CD4-positive, CD25-positive, alpha-beta regulatory T cell (primary cell): Measurements from ENCODE around the gene PSMD2. TPM values are rescaled to one million over a fixed set of nuclear protein-coding genes. Genes with fewer than 3 reads are reported as not detected.

Experiments used
- ATAC-seq, 2 donors: fragments of 150-1000 bp; cut with Tn5 transposase; one replicate each; pipeline ENCODE4 v1.10.0; 2021; ENCODE audit warnings: low read depth in 2 of 2, moderate number of reproducible peaks in 2 of 2, moderate library complexity in 1 of 2
- DNase-seq, 3 donors: peaks; one replicate each; pipeline versions ENCODE4 v3.0.0 to v3.0.0-alpha.2; 2012 to 2022; ENCODE audit warnings: mixed read lengths in 1 of 3
- H3K27ac ChIP-seq: one replicate; pipeline ENCODE4 v1.7.0; 2013; ENCODE audit warnings: mild to moderate bottlenecking, low read length; ENCODE audit not compliant: insufficient read depth, poor library complexity, severe bottlenecking
- H3K27me3 ChIP-seq: one replicate; pipeline ENCODE4 v1.7.0; 2013; ENCODE audit warnings: low read length; ENCODE audit not compliant: control insufficient read depth, insufficient read depth
- H3K36me3 ChIP-seq: one replicate; pipeline ENCODE4 v1.7.0; 2013; ENCODE audit warnings: mild to moderate bottlenecking, low read length, moderate library complexity; ENCODE audit not compliant: control insufficient read depth, insufficient read depth
- H3K4me1 ChIP-seq: 2 replicates; pipeline ENCODE4 v1.7.0; 2013; ENCODE audit warnings: mild to moderate bottlenecking, low read length; ENCODE audit not compliant: insufficient read depth, control insufficient read depth, poor library complexity, severe bottlenecking
- H3K4me3 ChIP-seq: one replicate; pipeline ENCODE4 v1.7.0; 2013; ENCODE audit warnings: low read depth, mild to moderate bottlenecking, low read length, moderate library complexity
- H3K9me3 ChIP-seq, 2 experiments: 1 replicate in 1 of 2; 2 replicates in 1 of 2; pipeline ENCODE4 v1.7.0; 2013; ENCODE audit warnings: low read length in 2 of 2, mild to moderate bottlenecking in 1 of 2, moderate library complexity in 1 of 2; ENCODE audit not compliant: control insufficient read depth in 2 of 2
- H3K27ac Mint-ChIP-seq, 3 donors: one replicate each; pipeline ENCODE4 v1.8.0; 2020 to 2022; ENCODE audit warnings: mild to moderate bottlenecking in 3 of 3, mixed read lengths in 3 of 3, moderate library complexity in 2 of 3
- H3K27me3 Mint-ChIP-seq: one replicate; pipeline ENCODE4 v1.8.0; 2022; ENCODE audit warnings: mild to moderate bottlenecking, mixed read lengths
- H3K36me3 Mint-ChIP-seq: one replicate; pipeline ENCODE4 v1.8.0; 2020; ENCODE audit warnings: mixed read lengths
- H3K4me1 Mint-ChIP-seq, 4 donors: one replicate each; pipeline ENCODE4 v1.8.0; 2020 to 2022; ENCODE audit warnings: mixed read lengths in 4 of 4, mild to moderate bottlenecking in 1 of 4
- H3K4me3 Mint-ChIP-seq, 4 donors: one replicate each; pipeline ENCODE4 v1.8.0; 2020 to 2022; ENCODE audit warnings: mild to moderate bottlenecking in 4 of 4, mixed read lengths in 4 of 4, moderate library complexity in 3 of 4
- H3K9me3 Mint-ChIP-seq, 7 donors: one replicate each; pipeline ENCODE4 v1.8.0; 2020 to 2022; ENCODE audit warnings: mixed read lengths in 7 of 7, mild to moderate bottlenecking in 3 of 7, moderate library complexity in 2 of 7
- polyA plus RNA-seq, 4 donors: library from polyadenylated mRNA; unstranded; fragments of 300-500 nt; fragmentation: Illumina TruSeq; gene quantifications; one replicate each; pipeline ENCODE4 v1.2.3, GENCODE V29; 2021
- total RNA-seq: library from RNA; stranded (reverse); gene quantifications from one replicate; pipeline ENCODE4 v1.2.3, GENCODE V29; 2022

Gene PSMD2
- total and polyA plus RNA-seq, 5 donors from 2014 or later: 151 to 206 (median 179) TPM

- no peak for DNase-seq
- no peaks in the 10 kb centered on the region for H3K27me3 Mint-ChIP-seq
- peak overlapping the region in 1 of 3 donors; percentile 70 for H3K27ac Mint-ChIP-seq
- H3K4me1 Mint-ChIP-seq: peaks cover 2 to 14% (median 7%) of the 10 kb centered on the region in 4 donors
- H3K9me3 Mint-ChIP-seq: no peaks in the 10 kb centered on the region
- H3K9me3 ChIP-seq: no peaks in the 10 kb centered on the region
- no peak overlapping the region for H3K4me3 Mint-ChIP-seq
- no peak for ATAC-seq
- H3K4me1 ChIP-seq: no peaks in the 10 kb centered on the region
- H3K4me3 ChIP-seq: no peak overlapping the region
- H3K27ac ChIP-seq: no peak overlapping the region
- no peaks in the 10 kb centered on the region for H3K27me3 ChIP-seq
- H3K36me3 ChIP-seq: peaks cover 87% of the 10 kb centered on the region
- H3K36me3 Mint-ChIP-seq: peaks cover 60% of the 10 kb centered on the region
Observed at GRCh38 chr3:184322731-184323487, 23.9 kb downstream of the PSMD2 start.

- H3K4me1 Mint-ChIP-seq: peaks cover 0 to 11% (median 5%) of the 10 kb centered on the region in 4 donors
- Histone ChIP-seq H3K9me3 (no peaks in the 10 kb centered on the region), H3K4me3 (no peak overlapping the region), H3K27me3 (no peaks in the 10 kb centered on the region), H3K36me3 (peaks cover 92% of the 10 kb centered on the region), H3K4me1 (no peaks in the 10 kb centered on the region), H3K27ac (no peak overlapping the region)
- ATAC-seq (no peak), DNase-seq (no peak)
- H3K9me3 Mint-ChIP-seq: no peaks in the 10 kb centered on the region
- peaks cover 62% of the 10 kb centered on the region for H3K36me3 Mint-ChIP-seq
- no peaks in the 10 kb centered on the region for H3K27me3 Mint-ChIP-seq
- H3K4me3 Mint-ChIP-seq: peak overlapping the region in 1 of 4 donors; percentile 57
- no peak overlapping the region for H3K27ac Mint-ChIP-seq
Observed at GRCh38 chr3:184323696-184324095, 24.7 kb downstream of the PSMD2 start.

GRCh38 chr3:184325269-184325668 is 26.2 kb downstream of the PSMD2 start:
- ATAC-seq: no peak
- Mint-ChIP-seq H3K36me3 (peaks cover 74% of the 10 kb centered on the region), H3K4me3 (no peak overlapping the region), H3K27me3 (no peaks in the 10 kb centered on the region), H3K9me3 (no peaks in the 10 kb centered on the region), H3K4me1 (peaks cover 0 to 6% (median 2%) of the 10 kb centered on the region in 4 donors), H3K27ac (peak overlapping the region in 2 of 3 donors; percentile 46 to 52)
- DNase-seq: no peak
- peaks cover 95% of the 10 kb centered on the region for H3K36me3 ChIP-seq
- H3K4me1 ChIP-seq: no peaks in the 10 kb centered on the region
- no peaks in the 10 kb centered on the region for H3K9me3 ChIP-seq
- H3K27me3 ChIP-seq: no peaks in the 10 kb centered on the region
- H3K4me3 ChIP-seq: no peak overlapping the region
- H3K27ac ChIP-seq: no peak overlapping the region

DNA sequence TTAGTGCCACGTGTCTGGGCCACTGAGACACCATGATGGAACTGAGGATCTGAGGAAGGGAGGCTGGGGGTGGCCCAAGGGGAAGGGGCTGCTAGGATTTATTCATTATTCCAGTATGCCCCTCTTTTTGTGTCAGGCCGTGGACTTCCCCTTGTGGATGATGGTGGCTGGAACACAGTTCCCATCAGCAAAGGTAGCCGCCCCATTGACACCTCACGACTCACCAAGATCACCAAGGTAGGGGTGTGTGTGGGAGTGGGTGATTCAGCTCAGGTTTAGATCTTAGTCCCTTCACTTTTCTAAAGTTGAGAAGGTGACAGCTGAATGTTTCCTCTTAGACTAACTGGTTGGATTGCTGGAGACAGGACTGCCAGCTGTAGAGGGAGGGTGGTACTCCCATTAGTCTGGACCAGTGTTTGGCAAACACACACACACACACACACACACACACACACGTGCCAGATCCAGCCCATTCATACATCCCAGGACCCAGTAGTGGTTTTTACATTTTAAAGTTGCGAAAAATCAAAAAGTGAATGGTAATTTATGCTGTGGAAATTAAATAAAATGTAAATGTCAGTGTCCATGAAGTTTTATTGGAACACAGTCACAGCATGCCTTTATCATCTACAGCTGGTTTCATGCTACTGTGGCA is 26.8 kb downstream of the PSMD2 start:
- Histone ChIP-seq H3K27me3 (no peaks in the 10 kb centered on the region), H3K9me3 (no peaks in the 10 kb centered on the region), H3K4me1 (no peaks in the 10 kb centered on the region), H3K27ac (no peak overlapping the region), H3K36me3 (peaks cover 94% of the 10 kb centered on the region), H3K4me3 (no peak overlapping the region)
- Mint-ChIP-seq H3K4me3 (no peak overlapping the region), H3K36me3 (peaks cover 71% of the 10 kb centered on the region), H3K4me1 (peaks cover 0 to 5% (median under 1%) of the 10 kb centered on the region in 4 donors), H3K27ac (peak overlapping the region in 1 of 3 donors; percentile 52), H3K9me3 (no peaks in the 10 kb centered on the region), H3K27me3 (no peaks in the 10 kb centered on the region)
- no peak for ATAC-seq
- no peak for DNase-seq

DNA sequence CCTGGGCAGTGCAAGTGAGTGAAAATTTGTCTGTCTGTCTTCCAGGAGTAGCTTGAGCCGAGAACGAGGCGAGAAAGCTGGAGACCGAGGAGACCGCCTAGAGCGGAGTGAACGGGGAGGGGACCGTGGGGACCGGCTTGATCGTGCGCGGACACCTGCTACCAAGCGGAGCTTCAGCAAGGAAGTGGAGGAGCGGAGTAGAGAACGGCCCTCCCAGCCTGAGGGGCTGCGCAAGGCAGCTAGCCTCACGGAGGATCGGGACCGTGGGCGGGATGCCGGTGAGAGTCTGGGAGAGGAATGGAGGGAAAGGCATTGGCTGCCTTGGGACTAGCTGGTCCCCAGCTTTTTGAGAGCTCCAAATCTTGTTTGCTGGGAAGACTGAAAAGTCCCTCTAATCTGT is 28.1 kb downstream of the PSMD2 start:
- Histone ChIP-seq H3K4me3 (no peak overlapping the region), H3K27ac (no peak overlapping the region), H3K36me3 (peaks cover 93% of the 10 kb centered on the region), H3K4me1 (no peaks in the 10 kb centered on the region), H3K27me3 (no peaks in the 10 kb centered on the region), H3K9me3 (no peaks in the 10 kb centered on the region)
- Mint-ChIP-seq H3K36me3 (peaks cover 66% of the 10 kb centered on the region), H3K4me3 (no peak overlapping the region), H3K4me1 (peaks cover 0 to 5% (median 0%) of the 10 kb centered on the region in 4 donors), H3K27me3 (no peaks in the 10 kb centered on the region), H3K27ac (no peak overlapping the region), H3K9me3 (no peaks in the 10 kb centered on the region)
- no peak for ATAC-seq
- no peak for DNase-seq

DNA sequence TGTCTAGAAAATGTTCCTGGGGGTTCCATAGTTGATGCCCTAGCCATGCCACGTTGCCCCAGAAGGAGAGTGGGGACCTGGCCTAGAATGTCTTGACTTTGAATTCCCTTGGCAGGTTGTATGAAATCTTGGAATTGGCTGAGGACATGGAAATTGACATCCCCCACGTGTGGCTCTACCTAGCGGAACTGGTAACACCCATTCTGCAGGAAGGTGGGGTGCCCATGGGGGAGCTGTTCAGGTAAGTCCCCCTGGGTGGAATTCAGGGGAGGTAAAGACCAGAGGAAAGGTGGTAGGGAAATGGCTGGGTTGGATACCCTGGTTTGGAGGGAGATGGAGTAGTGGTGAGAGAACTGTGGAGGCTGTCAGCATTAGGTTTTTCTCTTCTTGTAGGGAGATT is 29.5 kb downstream of the PSMD2 start:
- H3K27ac Mint-ChIP-seq: no peak overlapping the region
- H3K27me3 ChIP-seq: no peaks in the 10 kb centered on the region
- peaks cover 93% of the 10 kb centered on the region for H3K36me3 ChIP-seq
- no peaks in the 10 kb centered on the region for H3K4me1 ChIP-seq
- H3K27me3 Mint-ChIP-seq: no peaks in the 10 kb centered on the region
- DNase-seq (no peak), ATAC-seq (no peak)
- no peak overlapping the region for H3K4me3 Mint-ChIP-seq
- peaks cover 0 to 12% (median 7%) of the 10 kb centered on the region in 4 donors for H3K4me1 Mint-ChIP-seq
- H3K36me3 Mint-ChIP-seq: peaks cover 68% of the 10 kb centered on the region
- H3K27ac ChIP-seq: no peak overlapping the region
- H3K4me3 ChIP-seq: no peak overlapping the region
- H3K9me3 Mint-ChIP-seq: no peaks in the 10 kb centered on the region
- no peaks in the 10 kb centered on the region for H3K9me3 ChIP-seq

- Mint-ChIP-seq H3K27ac (peak overlapping the region; percentile 5 to 97 (median 78)), H3K36me3 (peaks cover 44% of the 10 kb centered on the region), H3K27me3 (no peaks in the 10 kb centered on the region), H3K4me1 (peaks cover 0 to 36% (median 27%) of the 10 kb centered on the region in 4 donors), H3K4me3 (peak overlapping the region in 1 of 4 donors; percentile 1), H3K9me3 (no peaks in the 10 kb centered on the region)
- Histone ChIP-seq H3K36me3 (peaks cover 63% of the 10 kb centered on the region), H3K4me3 (no peak overlapping the region), H3K27me3 (no peaks in the 10 kb centered on the region), H3K27ac (no peak overlapping the region), H3K9me3 (no peaks in the 10 kb centered on the region), H3K4me1 (peaks cover 19% of the 10 kb centered on the region)
- ATAC-seq (no peak), DNase-seq (no peak)
Observed at GRCh38 chr3:184332370-184333090, 33.5 kb downstream of the PSMD2 start.
